ENCODE data around the gene TNFAIP3. TPM values are rescaled to one million over a fixed set of nuclear protein-coding genes. Genes with fewer than 3 reads are reported as not detected.

The TNFAIP3 gene
- polyA plus RNA-seq, 1 experiment = 6.3 TPM

DNA sequence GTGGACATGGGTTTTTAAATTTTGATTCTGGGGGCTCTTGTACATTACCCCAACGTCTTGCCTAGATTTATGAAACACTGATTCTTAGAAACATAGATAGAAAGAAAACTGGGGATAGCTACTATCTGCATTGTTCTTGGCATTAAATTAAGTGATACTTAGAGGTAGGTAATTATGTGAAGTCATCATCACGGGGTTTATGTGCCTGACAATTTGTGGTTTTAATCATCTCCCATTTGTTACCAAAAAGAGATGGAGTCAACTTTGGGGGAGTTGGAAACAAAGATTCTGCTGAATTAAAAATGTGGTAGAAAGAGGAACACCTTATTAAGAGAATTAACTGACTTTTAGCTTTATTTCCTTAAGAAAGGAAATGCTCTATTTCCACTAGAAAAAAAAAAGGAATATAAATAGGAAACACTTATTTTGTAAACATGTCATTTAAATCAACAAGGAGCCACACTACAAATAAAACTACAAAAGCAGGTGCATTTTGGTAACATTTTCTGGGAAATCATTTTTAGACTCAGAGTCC, 5.6 kb downstream of the TNFAIP3 start:
- POLR2A ChIA-PET = no interaction called here
- no peak for DNase-seq (ENCODE audit: low read depth)
- CTCF ChIA-PET = interaction anchor here (0.9 to 2.8 kb wide), 8 partner anchors 22 to 168 kb away, joined by 3 to 15 read pairs (median 3); no protein-coding TSS in a partner anchor
- no peaks in the 10 kb centered on the region for H3K27me3 ChIP-seq (ENCODE audit: control insufficient read depth, insufficient read depth, low read length)
- H3K4me3 ChIP-seq (ENCODE audit: low read depth, low read length) = no peak overlapping the region
- no peak for TF ChIP-seq CTCF (IDR thresholded peaks at IDR 0.05; ENCODE audit: insufficient read depth, low read depth, low read length)
- H3K36me3 ChIP-seq (ENCODE audit: control insufficient read depth, insufficient read depth, low read length) = peaks cover 9% of the 10 kb centered on the region

DNA sequence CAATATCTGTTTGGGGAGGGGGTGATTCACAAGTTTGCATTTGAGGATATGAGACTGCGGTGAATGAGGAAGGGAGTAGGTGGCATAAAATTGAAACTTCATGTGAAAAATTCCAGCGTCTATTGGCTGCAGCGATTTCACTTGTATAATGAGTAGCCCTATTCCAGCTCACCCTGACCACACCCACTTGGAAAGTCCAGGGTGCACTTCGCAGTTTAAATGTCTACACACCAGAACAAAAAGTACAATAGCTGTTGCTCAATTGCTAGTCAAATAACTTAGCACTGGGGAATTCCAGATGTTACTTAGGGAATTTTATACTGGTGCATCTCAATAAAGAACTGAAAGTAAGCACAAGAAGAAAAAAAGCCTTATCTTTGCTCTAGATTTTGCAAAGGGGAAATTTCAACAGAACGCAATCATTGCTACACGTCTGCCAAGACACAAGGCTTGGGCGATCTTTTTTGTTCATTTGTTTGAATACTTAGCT, 6.3 kb downstream of the TNFAIP3 start:
- CTCF ChIA-PET = interaction anchor here (0.6 to 1.0 kb wide), 2 partner anchors 51 to 72 kb away, joined by 3 read pairs; no protein-coding TSS in a partner anchor
- Histone ChIP-seq H3K27me3 (ENCODE audit: control insufficient read depth, insufficient read depth, low read length) (no peaks in the 10 kb centered on the region), H3K36me3 (ENCODE audit: control insufficient read depth, insufficient read depth, low read length) (peaks cover 9% of the 10 kb centered on the region), H3K4me3 (ENCODE audit: low read depth, low read length) (0 out of 2 replicates have a peak overlapping the region, but pooled peaks have one; percentile 4)
- TF ChIP-seq CTCF (IDR thresholded peaks at IDR 0.05; ENCODE audit: insufficient read depth, low read depth, low read length) = no peak
- DNase-seq (ENCODE audit: low read depth) = peak; percentile 71
- POLR2A ChIA-PET = no interaction called here

- no peak for DNase-seq (ENCODE audit: low read depth)
- no peak for TF ChIP-seq CTCF (IDR thresholded peaks at IDR 0.05; ENCODE audit: insufficient read depth, low read depth, low read length)
- H3K36me3 ChIP-seq (ENCODE audit: control insufficient read depth, insufficient read depth, low read length) = peaks cover 19% of the 10 kb centered on the region
- ChIA-PET POLR2A (no interaction called here), CTCF (interaction anchor here (0.7 to 1.2 kb wide), 3 partner anchors 51 to 82 kb away, joined by 3 to 6 read pairs (median 3); no protein-coding TSS in a partner anchor)
- H3K4me3 ChIP-seq (ENCODE audit: low read depth, low read length) = no peak overlapping the region
- no peaks in the 10 kb centered on the region for H3K27me3 ChIP-seq (ENCODE audit: control insufficient read depth, insufficient read depth, low read length)
Measured at GRCh38 chr6:137874204-137875057, 7.4 kb downstream of the TNFAIP3 start.

DNA sequence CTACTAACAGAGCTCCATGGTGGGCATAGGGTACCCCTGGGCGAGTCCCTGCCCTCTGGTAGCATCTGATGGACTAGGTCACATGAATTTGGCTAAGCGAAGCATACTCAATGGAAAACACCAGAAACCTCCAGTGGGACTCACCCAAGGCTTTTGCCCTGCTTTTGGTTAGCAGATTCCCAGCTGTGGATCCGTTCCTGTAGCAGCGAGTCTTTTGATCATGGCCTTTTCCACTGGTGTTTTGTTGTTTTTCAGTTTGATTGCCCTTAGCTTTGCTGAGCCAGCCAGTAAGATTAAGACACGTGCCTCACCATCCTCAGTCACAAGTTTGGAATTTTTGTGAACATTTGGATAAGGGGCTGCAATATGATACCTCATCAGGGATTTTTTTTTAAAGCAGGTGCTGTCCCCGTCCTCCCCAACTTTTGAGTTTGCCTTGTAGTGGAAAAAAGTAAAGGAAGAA, 8.0 kb downstream of the TNFAIP3 start:
- Histone ChIP-seq H3K27me3 (ENCODE audit: control insufficient read depth, insufficient read depth, low read length) (no peaks in the 10 kb centered on the region), H3K36me3 (ENCODE audit: control insufficient read depth, insufficient read depth, low read length) (peaks cover 22% of the 10 kb centered on the region), H3K4me3 (ENCODE audit: low read depth, low read length) (no peak overlapping the region)
- DNase-seq (ENCODE audit: low read depth) = no peak
- no peak for TF ChIP-seq CTCF (IDR thresholded peaks at IDR 0.05; ENCODE audit: insufficient read depth, low read depth, low read length)
- CTCF ChIA-PET = interaction anchor here (0.7 to 1.2 kb wide), 3 partner anchors 50 to 82 kb away, joined by 3 to 6 read pairs (median 3); no protein-coding TSS in a partner anchor
- POLR2A ChIA-PET = no interaction called here

- CTCF ChIA-PET = interaction anchor here (1.2 kb wide), 1 partner anchor 50 kb away, joined by 6 read pairs; no protein-coding TSS in a partner anchor
Measured at GRCh38 chr6:137875606-137876005, 8.5 kb downstream of the TNFAIP3 start.

More at GRCh38 chr6:137875606-137876005, 8.5 kb downstream of the TNFAIP3 start:
- Histone ChIP-seq H3K4me3 (ENCODE audit: low read depth, low read length) (no peak overlapping the region), H3K27me3 (ENCODE audit: control insufficient read depth, insufficient read depth, low read length) (no peaks in the 10 kb centered on the region), H3K36me3 (ENCODE audit: control insufficient read depth, insufficient read depth, low read length) (peaks cover 23% of the 10 kb centered on the region)
- POLR2A ChIA-PET = no interaction called here
- no peak for DNase-seq (ENCODE audit: low read depth)
- TF ChIP-seq CTCF (IDR thresholded peaks at IDR 0.05; ENCODE audit: insufficient read depth, low read depth, low read length) = no peak
